GM21528 (cell line): Measurements from ENCODE around the gene C19orf81.

Source experiments
- ATAC-seq: cut with Tn5 transposase; IDR thresholded peaks from one replicate; pipeline ENCODE4 v1.9.1; 2021; ENCODE audit warnings: mild to moderate bottlenecking, moderate library complexity; ENCODE audit not compliant: unreplicated experiment, low FRiP score

The C19orf81 gene

GRCh38 chr19:50676625-50677197 is 27.5 kb downstream of the C19orf81 start:
- no peak for ATAC-seq

- ATAC-seq = no peak
Measured at GRCh38 chr19:50677636-50678035, 28.4 kb downstream of the C19orf81 start.

- ATAC-seq = no peak
Measured at GRCh38 chr19:50678323-50678722, 29.1 kb downstream of the C19orf81 start.

GRCh38 chr19:50679177-50680125 is 30.2 kb downstream of the C19orf81 start:
- no peak for ATAC-seq

GRCh38 chr19:50686310-50687032 is 37.2 kb downstream of the C19orf81 start:
- no peak for ATAC-seq

- ATAC-seq = no peak
Measured at GRCh38 chr19:50688766-50689165, 39.5 kb downstream of the C19orf81 start.

- no peak for ATAC-seq
Measured at GRCh38 chr19:50690439-50690838, 41.2 kb downstream of the C19orf81 start.

GRCh38 chr19:50693064-50693975 is 44.1 kb downstream of the C19orf81 start:
- ATAC-seq = no peak

GRCh38 chr19:50694815-50695145 is 45.5 kb downstream of the C19orf81 start:
- no peak for ATAC-seq

- ATAC-seq = no peak
Measured at GRCh38 chr19:50695251-50696093, 46.2 kb downstream of the C19orf81 start.

- no peak for ATAC-seq
Measured at GRCh38 chr19:50696094-50696483, 46.8 kb downstream of the C19orf81 start.

GRCh38 chr19:50697414-50698124 is 48.3 kb downstream of the C19orf81 start:
- no peak for ATAC-seq

GRCh38 chr19:50701367-50701985 is 52.2 kb downstream of the C19orf81 start:
- no peak for ATAC-seq

- ATAC-seq = no peak
Measured at GRCh38 chr19:50702158-50702870, 53.1 kb downstream of the C19orf81 start.

GRCh38 chr19:50702871-50703829 is 53.9 kb downstream of the C19orf81 start:
- ATAC-seq = no peak

GRCh38 chr19:50703915-50704796 is 54.9 kb downstream of the C19orf81 start:
- no peak for ATAC-seq
